Kidney glomerular epithelial cell (primary cell): ENCODE measurements around the gene NUP88.

Source experiments
- DNase-seq: peaks from one replicate; lab custom pipeline; 2025; lab: John Stamatoyannopoulos, UW

NUP88 gene

GRCh38 chr17:5419959-5420653 is 644 bp upstream of the NUP88 start, which contains the start of gene RPAIN:
RPAIN (plus strand) TSS chr17:5420182; CDS start chr17:5420211, 29 bp downstream.
- peak; percentile 95 for DNase-seq

- DNase-seq = peak; percentile 60
Measured at GRCh38 chr17:5418858-5419355, 555 bp downstream of the NUP88 start.

GRCh38 chr17:5416901-5417300 is 2.6 kb downstream of the NUP88 start:
- DNase-seq = no peak

GRCh38 chr17:5413682-5414081 is 5.8 kb downstream of the NUP88 start:
- peak; percentile 49 for DNase-seq

- no peak for DNase-seq
Measured at GRCh38 chr17:5410594-5411272, 8.7 kb downstream of the NUP88 start.

GRCh38 chr17:5408186-5408585 is 11.3 kb downstream of the NUP88 start:
- no peak for DNase-seq

- no peak for DNase-seq
Measured at GRCh38 chr17:5405400-5405799, 14.1 kb downstream of the NUP88 start.

- no peak for DNase-seq
Measured at GRCh38 chr17:5399767-5400166, 19.7 kb downstream of the NUP88 start.

- DNase-seq = no peak
Measured at GRCh38 chr17:5396612-5397011, 22.9 kb downstream of the NUP88 start.

GRCh38 chr17:5391678-5392077 is 27.8 kb downstream of the NUP88 start:
- no peak for DNase-seq

- DNase-seq = no peak
Measured at GRCh38 chr17:5381542-5381941, 37.9 kb downstream of the NUP88 start.

- DNase-seq = no peak
Measured at GRCh38 chr17:5380491-5381135, 38.8 kb downstream of the NUP88 start.

GRCh38 chr17:5379351-5380107 is 39.9 kb downstream of the NUP88 start:
- DNase-seq = no peak

GRCh38 chr17:5378566-5379207 is 40.8 kb downstream of the NUP88 start:
- DNase-seq = no peak

GRCh38 chr17:5373112-5373511 is 46.4 kb downstream of the NUP88 start:
- DNase-seq = no peak

- DNase-seq = no peak
Measured at GRCh38 chr17:5370411-5370810, 49.1 kb downstream of the NUP88 start.

- no peak for DNase-seq
Measured at GRCh38 chr17:5365831-5366230, 53.6 kb downstream of the NUP88 start.

- no peak for DNase-seq
Measured at GRCh38 chr17:5364696-5365095, 54.8 kb downstream of the NUP88 start.

GRCh38 chr17:5364156-5364555 is 55.3 kb downstream of the NUP88 start:
- no peak for DNase-seq

- DNase-seq = no peak
Measured at GRCh38 chr17:5362162-5362811, 57.2 kb downstream of the NUP88 start.

- no peak for DNase-seq
Measured at GRCh38 chr17:5361426-5361825, 58.0 kb downstream of the NUP88 start.
